DMS 273 treated with DMSO at 0.1 percent for 48 hours (cell line): ENCODE data around the gene MRPL11.
"Not testable (repeated sequence)": the region's sequence is repeated elsewhere in the genome, so short reads cannot be mapped to it uniquely, and the experiment has no call there.

ENCODE experiments used
- DNase-seq: peaks from one replicate; lab custom pipeline; 2025; lab: John Stamatoyannopoulos, UW

The MRPL11 gene

GRCh38 chr11:66431287-66431686 lies 7.4 kb downstream of the MRPL11 start:
- not testable (repeated sequence) for DNase-seq

DNA sequence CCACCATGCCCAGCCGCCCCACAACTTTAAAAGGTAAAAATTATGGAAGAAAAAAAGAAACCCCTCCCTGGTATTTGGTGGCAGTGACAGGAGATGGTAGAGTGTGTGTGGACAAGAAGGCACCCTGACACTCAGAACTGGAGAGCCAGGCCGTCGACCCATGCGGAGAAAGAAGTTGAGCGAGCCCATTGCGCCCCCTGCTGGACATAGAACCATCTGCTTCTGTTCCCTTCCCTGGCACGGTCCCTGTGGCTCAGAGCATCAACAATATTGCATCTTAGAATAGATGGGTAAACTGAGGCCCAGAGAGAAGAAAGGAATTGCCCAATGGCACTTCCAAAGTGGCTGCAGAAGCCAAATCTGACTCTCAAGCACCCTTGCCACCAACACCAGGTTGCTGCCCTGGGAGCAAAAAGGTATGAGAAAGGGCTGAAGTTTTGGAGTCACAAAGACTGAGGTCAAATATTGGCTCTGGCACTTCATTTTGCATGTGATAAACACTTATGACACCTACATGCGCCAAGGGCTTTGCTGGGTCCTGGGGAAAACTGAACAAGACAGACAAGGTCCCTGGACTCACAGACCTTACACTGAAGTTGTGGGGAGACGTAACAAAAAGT lies 8.6 kb downstream of the MRPL11 start:
- DNase-seq, result peak; percentile 21

- DNase-seq, result no peak
Measured at GRCh38 chr11:66428933-66429332, 9.7 kb downstream of the MRPL11 start.

DNA sequence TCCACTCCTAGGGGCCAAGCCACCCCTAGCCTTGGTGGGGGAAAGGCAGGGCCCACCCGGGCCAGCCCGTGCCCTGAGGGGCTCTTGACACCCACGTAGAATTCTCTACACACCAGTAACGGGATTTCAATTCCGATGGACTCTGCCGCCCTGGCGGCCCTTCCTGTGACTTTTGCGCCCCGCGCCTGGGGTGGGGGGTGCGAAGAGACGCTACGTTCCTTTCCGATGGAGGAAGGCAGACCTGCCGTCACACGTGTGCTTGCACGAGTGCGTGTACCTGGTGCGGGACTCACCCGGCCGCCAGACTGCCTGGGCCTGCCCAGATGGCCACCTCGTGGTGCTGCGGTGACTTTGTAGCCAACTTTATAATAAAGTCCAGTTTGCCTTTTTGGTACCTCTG lies 12.3 kb downstream of the MRPL11 start:
- DNase-seq, result no peak

DNA sequence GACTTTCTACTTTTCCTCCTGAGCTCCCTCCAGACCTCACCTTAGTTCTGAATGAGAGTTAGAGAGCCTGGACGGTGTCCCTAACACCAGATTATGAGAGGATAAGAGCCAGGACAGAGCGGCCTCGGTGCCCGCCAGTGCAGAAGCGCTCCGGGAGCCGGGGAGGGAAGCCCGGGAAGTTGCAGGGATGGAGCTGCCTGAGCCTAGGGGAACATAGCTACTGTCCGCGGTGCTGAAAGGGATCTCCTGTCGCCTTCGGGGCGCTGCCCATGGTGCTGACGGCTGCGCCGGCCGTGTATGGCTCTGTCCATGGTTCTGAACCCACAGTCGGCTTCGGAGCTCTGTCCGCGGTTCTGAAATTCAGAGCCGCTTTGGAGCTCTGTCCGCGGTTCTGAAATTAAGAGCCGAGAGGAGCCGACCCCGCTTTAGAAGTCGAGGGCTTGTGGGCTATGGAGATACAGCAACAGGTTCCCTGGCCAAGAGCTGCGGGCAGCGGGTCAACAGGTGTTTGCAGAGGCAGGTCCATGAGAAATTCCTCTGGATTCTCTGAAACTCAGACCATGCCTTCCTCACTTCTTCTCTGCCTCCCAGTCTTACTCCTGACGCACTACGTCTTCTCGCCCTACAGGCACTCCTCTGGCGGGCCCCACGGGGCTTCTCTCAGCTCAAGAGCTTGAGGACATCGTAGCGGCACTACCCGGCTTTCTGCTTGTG lies 17.0 kb downstream of the MRPL11 start:
- DNase-seq, result no peak

DNA sequence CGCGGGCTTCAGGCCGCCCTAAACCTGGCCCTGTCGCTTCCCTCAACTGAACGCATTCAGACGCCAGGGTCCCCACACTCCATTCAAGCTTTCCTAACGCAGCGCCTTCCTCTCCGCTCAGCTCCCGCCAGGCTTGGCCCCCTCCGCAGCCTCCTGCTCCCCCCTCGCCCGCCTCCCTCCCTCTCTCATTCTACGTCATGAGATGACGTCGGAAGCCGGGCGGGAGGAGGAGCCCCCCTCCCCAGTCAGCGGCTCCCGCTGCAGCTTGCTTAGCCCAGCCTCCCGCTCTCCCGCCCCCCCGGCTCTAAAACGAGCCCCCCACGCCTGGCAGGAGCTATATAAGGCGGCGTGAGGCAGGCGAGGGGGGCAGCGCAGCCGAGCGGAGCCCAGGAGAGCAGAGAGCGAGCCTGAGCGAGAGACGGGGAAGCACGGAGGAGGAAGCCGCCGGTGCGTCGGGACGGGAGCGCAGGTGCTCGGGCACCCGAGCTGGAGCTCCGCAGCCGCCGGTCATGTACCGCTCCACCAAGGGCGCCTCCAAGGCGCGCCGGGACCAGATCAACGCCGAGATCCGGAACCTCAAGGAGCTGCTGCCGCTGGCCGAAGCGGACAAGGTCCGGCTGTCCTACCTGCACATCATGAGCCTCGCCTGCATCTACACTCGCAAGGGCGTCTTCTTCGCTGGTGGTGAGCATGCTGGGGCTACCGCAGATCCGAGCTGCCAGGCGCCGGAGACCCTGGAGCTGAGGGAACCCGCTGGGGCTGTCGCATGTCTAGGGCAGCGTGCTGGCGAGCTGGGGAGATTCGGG lies 17.8 kb downstream of the MRPL11 start, which contains the start of gene NPAS4:
TSS of gene NPAS4 (plus strand) at position 365 of the 806 bp plus-strand sequence. CDS start at position 510, 145 bp downstream.
- DNase-seq, result no peak

DNA sequence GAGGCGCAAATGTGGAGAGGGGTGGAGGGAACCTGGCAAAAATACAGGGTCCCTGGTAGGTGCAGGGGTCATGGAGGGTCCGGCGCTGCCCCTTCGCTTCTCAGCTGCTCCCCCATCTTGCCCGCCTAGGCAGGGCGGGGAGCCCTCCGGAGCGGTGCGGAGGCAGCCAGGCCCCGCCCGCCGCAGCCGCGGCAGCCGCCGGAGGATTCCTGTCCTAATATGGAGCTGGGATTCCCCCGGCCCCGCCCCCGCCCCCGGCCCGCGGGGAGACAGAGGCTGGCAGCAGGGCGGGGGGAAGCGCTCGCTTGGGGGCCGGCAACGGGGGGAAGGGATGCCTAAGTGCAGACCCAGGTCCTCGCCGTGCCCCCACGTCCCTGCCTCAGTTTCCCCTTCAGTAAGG lies 18.8 kb downstream of the MRPL11 start:
- no peak for DNase-seq

GRCh38 chr11:66418986-66419308 lies 19.7 kb downstream of the MRPL11 start:
- DNase-seq, result no peak

- DNase-seq, result peak; percentile 55
Measured at GRCh38 chr11:66418168-66418985, 20.3 kb downstream of the MRPL11 start.

DNA sequence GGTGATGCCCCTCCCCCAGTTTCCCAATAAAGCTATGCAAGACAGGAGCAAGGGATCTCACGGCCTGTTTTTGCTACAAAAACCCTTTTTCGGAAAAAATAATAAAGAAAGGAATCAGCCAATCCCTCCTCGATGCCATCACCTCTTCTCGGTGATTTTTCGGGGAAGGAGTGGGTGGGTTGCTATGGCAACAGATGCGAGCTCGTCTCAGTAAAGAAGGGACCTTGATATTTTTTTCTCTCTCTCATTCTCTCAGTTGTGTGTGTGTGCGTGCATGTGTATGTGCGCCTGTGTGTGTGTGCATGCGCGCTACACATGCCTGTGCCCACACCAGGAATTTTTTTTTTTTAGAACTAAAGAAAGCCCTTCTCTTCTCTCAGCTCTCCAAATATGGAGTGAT lies 21.6 kb downstream of the MRPL11 start:
- DNase-seq, result no peak

GRCh38 chr11:66415423-66415822 lies 23.2 kb downstream of the MRPL11 start:
- DNase-seq, result no peak

- no peak for DNase-seq
Measured at GRCh38 chr11:66414120-66414934, 24.3 kb downstream of the MRPL11 start.

DNA sequence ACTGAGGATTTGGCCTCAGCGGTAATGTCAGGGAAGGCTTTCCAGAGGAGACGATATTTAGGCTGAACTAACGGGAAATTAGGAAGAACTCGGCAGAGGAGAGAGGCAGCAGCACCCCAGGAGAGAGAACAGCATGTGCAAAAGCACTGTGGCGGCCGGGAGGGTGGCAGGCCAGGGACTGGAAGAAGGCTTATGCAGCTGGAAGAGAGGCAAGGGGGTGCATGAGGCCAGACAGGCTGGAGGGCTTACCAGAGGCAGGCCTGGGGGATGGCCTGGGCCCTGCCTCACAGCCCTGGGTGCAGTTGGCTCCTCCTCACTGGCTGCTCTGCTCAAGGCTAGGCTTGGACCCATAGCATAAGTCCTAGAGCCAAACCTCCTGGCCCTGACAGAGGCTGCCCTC lies 25.5 kb downstream of the MRPL11 start:
- no peak for DNase-seq

DNA sequence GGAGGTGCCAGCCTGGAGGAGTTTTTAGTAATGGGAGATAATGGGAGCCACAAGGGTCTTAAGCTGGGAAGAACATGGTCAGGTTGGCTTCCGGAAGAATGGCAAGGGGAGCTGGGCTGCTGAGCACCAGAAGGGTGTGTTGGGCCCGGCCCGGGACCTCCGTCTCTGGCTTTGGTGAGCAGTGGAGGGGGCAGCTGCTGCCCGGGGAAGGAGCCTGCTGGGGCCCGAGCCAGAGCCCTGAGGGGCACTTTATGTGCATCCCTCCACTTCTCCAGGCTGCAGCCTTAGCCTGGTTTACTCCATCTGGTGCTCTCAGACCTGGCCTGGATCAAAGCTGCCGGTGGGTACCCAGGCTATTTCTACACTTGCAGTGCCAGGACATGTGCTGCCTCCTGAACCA lies 26.5 kb downstream of the MRPL11 start:
- DNase-seq, result no peak

- DNase-seq, result no peak
Measured at GRCh38 chr11:66411323-66411722, 27.3 kb downstream of the MRPL11 start.

- no peak for DNase-seq
Measured at GRCh38 chr11:66410191-66410590, 28.5 kb downstream of the MRPL11 start.

GRCh38 chr11:66409226-66409625 lies 29.4 kb downstream of the MRPL11 start:
- no peak for DNase-seq

DNA sequence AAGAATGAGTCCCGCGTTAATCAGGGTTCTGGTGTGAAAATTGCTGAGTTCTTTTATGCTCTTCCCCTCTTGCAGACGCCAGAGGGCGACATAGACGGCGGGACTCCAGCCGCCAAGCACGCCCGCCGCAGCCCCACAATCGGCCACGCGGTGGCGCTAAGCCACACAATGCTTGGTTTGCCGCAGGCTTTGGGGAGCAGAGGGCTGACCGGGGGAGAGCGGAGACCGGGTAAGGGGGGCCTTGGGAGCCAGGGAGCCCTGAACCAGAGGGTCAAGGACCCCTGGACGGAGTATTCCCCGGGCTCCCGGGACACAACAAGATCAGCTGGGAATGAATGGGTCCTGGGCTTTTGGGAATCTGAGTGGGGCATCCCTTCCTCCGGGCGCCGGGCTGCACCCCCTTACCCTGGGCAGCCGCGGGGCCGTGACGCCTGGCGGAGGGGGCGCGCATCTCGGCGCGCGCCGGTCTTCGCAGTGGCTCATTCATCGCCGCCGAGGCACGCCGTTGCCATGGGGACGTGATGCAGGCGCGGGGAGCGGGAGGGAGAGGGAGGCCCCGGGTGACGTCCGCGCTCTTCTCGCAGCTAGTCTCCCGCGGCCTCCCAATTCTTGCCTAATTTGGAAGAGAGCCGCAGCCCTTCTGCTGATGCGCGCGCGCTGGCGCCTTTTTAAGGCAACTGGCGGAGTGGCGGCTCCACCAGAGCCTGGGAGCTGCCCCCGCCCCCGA lies 30.0 kb downstream of the MRPL11 start:
- DNase-seq, result peak; percentile 84

GRCh38 chr11:66407651-66408050 lies 31.0 kb downstream of the MRPL11 start:
- DNase-seq, result no peak

DNA sequence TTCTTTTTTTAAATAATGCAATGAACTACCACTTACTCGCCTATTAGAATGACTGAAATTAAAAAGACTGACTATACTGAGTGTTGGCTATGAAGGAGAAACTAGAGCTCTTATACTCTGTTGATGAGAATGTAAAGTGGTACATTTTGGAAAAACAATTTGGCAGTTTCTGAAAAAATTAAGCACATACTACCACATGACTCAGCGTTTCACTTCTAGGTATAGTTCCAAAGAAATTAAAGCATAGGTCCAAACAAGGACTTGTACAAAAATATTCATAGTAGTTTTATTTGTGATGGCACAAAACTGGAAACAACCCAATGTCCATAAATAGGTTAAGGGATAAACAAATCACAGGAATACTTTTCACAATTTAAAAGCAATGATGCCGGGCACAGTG lies 44.7 kb downstream of the MRPL11 start:
- no peak for DNase-seq

GRCh38 chr11:66391322-66391721 lies 47.3 kb downstream of the MRPL11 start:
- DNase-seq, result no peak
